DMS 273 treated with DMSO at 0.1 percent for 48 hours (cell line): ENCODE results near the gene BCAS3.
A peak's percentile ranks its signal among the peaks of the same experiment; 100 is the strongest.

Source experiments
- DNase-seq: peaks from one replicate; lab custom pipeline; 2025; lab: John Stamatoyannopoulos, UW

Gene BCAS3

DNA sequence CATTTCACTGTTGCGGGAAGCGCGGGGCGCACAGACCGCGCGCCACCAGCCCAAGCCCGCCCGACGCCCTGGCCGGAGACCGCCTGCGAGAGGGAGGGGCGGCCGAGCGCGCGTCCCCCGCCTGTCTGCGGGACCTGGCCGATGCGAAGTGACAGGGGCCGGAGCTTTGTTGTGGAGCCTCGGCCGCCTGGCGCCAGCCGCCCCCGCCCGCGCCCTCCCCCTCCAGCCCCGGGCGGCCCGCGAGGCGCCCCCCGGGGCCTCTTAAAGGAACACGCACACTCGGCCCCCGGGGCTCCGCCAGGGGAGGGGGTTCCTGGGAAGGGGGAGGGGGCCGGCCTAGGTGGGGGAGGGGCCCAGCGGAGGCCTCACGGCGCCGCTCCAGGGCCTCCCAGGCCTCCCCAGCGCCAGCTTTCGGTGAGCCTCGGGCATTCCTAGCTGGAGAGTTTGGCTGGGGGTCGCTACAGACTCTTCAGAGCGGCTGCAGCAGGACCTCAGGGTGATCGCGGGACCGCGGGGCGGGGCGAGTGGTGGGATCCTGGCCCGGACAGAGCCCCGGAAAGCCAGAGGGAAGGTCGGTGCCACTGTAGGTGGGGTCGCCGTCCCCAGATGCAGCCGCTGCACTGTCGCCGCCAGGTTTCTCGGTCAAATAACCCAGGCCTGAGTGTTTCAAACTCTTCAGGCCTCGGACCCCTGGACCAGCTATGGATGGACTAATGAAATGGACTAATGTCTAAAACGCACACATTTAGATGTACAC lies 719.6 kb downstream of the BCAS3 start:
- DNase-seq, result no peak

DNA sequence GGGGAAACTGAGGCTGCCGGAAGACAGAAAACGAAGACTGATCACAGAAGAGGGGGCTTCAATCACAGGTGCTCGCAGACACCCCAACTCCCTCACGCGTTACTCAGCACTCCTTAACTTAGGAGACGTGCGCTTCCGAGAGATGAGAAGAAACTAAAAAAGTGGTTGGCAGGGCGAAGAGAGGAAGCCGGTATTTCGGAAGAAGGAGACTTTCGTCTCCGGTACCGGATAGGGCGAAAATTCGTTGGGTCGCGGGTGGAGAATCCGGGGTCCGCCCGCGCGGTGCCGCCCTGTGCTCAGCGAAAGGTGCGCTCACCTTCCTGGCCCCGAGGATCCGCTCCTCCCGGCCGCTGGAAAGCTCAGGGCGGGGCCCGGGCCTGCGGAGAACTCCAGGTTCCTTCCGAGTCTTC lies 721.1 kb downstream of the BCAS3 start:
- no peak for DNase-seq

GRCh38 chr17:61399131-61400065 lies 721.7 kb downstream of the BCAS3 start, which contains the start of gene TBX2:
TSS of gene TBX2 (plus strand) at chr17:61399843. CDS start at chr17:61400177, 334 bp downstream.
- DNase-seq, result peak; percentile 82

DNA sequence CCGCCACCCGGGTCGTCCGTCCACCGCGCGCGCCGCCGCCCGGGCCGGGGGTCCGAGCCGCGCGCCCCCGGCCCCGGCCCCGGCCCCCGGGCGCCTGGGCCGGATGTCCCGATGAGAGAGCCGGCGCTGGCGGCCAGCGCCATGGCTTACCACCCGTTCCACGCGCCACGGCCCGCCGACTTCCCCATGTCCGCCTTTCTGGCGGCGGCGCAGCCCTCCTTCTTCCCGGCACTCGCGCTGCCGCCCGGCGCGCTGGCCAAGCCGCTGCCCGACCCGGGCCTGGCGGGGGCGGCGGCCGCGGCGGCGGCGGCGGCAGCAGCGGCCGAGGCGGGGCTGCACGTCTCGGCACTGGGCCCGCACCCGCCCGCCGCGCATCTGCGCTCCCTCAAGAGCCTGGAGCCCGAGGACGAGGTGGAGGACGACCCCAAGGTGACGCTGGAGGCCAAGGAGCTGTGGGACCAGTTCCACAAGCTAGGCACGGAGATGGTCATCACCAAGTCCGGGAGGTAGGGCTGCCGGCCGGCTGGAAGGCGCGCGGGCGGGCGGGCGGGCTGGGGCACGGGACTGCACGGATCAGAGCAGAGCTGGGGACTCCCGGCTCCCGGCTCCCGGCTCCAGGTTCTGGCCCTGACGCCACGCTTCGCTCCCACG lies 722.5 kb downstream of the BCAS3 start:
- no peak for DNase-seq

DNA sequence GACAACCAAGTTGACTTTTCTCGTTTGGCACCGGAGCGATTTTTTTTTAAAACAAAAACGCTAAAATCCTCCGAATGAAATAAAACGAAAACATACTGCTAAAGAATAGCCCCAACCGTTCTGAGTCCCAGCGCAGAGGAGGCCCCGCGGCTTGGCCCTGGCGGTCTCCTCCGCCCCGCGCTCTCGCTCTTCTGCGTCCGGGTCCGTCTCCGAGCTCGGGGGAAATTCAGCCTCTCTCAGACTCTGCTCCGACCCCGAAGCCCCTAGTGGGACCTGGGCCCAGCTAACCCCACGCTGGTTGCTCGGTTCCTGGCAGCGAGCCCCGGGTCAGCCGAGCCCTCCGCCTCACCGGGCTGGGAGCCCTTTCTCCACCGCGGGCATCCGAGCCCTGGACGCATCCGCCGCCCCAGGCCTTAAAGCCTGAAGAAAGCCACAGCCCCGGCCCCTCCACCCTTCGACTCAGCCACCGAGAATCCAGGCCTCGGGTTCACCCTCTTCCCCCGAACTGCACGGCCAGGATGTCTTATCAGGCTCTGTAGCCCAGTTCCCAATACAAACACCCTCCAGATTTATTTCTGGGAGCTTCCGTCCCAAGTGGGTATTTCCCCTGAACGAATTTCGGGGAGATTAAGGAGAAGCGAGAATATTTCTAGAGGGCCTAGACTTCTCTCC lies 723.2 kb downstream of the BCAS3 start:
- DNase-seq, result no peak

DNA sequence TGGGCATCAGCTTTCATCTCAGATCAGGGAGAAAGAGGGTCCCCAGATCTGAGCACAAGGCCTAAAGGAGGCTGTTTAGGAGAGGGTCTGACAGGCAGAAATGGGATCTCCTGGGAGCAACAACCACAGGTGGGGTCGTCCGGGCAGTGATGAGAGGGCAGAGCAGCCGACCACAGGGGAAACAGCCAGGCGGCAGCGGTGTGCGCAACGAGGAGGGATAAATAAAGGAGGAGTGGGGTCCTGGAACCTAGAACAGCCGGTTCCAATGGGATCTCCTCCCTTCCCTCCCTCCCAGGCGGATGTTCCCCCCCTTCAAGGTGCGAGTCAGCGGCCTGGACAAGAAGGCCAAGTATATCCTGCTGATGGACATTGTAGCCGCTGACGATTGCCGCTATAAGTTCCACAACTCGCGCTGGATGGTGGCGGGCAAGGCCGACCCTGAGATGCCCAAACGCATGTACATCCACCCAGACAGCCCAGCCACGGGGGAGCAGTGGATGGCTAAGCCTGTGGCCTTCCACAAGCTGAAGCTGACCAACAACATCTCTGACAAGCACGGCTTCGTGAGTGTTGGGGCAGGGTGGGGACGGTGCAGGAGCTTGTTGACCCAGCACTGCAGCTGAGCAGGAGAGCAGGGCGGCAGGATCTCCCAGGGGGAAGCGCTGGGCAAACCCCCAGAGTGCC lies 723.9 kb downstream of the BCAS3 start:
- DNase-seq, result no peak

GRCh38 chr17:61402073-61402541 lies 724.5 kb downstream of the BCAS3 start:
- no peak for DNase-seq

GRCh38 chr17:61402978-61403800 lies 725.5 kb downstream of the BCAS3 start:
- peak; percentile 49 for DNase-seq

DNA sequence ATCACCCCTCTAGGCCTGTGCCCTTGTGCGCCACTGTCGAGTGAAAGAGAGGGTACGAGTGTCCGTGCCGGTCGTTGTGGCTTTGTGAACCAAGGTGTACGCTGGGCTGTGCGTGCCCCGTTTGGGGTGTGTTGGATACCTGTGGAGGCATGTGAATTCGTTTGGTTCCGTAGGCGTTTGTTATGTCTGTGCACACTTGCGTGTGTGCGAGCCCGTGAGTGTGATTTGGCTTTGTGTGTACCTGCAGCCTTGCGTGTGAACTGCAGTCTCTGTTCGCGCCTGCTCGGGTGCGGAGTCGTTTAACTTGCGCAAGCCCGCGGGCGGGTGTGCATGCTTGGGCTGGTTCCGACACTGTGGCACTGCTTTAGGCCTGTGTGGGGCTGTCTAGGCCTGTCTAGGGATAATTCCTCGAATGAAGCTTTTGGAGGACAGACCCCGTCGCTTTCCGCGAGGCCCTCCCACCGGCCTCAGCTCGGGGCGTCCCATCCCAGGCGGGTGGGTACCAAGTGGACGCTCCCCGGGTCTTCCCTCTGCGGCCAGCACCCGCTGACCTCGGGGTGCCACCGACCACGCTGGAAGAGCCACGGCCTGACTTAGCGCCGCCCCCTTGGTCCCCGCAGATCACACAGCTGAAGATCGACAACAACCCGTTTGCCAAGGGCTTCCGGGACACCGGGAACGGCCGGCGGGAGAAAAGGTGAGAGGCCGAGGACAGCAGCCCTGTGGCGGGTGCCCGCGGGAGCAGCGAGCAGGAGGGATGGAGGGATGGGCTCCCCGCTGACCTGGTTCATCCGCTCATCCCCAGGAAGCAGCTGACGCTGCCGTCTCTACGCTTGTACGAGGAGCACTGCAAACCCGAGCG lies 726.4 kb downstream of the BCAS3 start:
- no peak for DNase-seq

DNA sequence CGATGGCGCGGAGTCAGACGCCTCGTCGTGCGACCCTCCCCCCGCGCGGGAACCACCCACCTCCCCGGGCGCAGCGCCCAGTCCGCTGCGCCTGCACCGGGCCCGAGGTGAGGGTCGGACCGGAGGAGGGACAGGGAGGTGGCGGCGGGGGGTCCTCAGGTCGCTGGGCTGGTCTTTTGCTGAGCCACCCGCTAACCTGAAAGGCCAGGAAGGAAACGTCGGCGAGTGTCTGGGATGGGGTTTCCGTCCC lies 726.9 kb downstream of the BCAS3 start:
- no peak for DNase-seq

- no peak for DNase-seq
These were observed 727.4 kb downstream of the BCAS3 start for GRCh38 chr17:61404913-61405685.

DNA sequence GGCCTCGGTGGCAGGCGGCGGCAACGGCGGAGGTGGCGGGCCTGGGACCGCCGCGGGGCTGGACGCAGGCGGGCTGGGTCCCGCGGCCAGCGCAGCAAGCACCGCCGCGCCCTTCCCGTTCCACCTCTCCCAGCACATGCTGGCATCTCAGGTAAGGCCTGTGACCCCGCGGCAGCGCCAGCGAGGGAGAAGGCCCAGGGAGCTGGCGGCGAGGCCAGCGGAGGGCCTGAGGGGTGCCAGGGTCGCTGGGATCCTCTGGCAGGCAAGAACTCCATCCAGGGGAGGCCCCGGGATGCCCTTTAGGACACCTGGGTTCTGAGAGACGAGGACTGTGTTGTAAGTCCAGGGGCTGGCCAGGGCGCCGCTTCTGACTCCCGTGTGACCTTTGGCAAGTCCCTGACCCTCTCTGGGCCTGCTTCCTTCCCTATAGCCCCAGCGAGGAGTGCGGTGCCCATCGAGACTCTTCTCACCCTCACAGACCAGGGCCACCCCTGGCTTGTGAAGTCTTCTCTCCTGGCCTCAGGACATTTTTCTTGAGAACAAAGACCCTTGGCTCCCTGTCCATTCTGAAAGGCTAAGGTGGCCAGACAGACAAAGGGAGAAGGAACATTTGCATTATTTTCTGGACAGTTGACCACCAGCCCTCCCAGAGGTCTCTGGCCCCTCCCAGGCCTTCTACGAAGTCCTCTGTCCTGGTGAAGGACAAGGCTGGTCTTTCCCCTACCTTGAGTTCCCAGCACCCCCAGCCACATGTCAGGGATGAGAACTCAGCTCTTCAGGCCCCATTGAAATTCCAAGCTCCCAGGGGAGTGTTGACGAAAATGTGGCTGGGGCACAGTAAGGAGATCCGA lies 728.3 kb downstream of the BCAS3 start:
- DNase-seq, result no peak

GRCh38 chr17:61406537-61406845 lies 728.8 kb downstream of the BCAS3 start:
- no peak for DNase-seq

DNA sequence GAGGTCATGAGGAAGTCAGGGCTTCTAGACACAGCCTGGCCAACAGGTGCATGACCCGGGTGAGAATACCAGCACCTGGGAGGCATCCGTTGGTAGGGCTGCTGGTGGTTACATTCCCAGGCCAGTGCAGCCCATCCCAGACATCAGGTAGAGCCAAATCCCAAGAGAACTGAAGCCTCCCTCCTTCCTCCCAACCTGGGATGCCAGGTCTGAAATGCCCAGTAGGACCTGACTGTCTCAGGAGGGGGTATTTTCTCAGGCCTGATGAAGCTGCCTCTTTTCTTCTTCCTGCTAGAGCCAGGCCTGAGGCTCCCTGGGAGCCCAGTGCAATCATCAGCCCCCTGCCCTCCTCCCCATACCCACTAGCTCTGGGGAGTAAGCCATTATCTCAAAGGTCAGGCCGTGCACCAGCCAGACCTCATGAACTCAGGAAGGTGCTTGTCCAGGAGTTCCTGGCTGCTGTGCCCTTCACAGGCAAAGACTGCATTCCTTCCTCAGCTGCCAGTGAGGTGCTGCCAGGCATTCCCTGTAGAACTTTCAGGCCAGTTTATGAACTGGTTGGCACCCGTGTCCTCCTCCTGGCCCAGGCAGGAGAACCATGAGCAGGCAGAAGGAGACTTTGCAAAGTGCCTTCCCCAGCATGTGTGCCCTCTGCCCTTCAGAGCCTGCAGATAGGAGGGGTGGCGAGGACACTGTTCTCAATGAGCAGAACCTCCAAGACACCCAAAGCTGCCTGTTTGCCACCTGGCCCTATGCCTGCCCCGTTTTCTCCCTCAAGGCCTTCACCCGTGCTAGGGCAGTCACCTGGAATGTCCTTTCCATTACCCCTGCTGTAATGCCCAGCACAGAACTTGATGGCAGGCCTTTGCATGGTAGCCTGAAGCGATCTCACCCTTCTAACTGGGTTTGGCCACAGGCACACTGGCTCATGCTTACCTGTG lies 729.6 kb downstream of the BCAS3 start:
- no peak for DNase-seq

DNA sequence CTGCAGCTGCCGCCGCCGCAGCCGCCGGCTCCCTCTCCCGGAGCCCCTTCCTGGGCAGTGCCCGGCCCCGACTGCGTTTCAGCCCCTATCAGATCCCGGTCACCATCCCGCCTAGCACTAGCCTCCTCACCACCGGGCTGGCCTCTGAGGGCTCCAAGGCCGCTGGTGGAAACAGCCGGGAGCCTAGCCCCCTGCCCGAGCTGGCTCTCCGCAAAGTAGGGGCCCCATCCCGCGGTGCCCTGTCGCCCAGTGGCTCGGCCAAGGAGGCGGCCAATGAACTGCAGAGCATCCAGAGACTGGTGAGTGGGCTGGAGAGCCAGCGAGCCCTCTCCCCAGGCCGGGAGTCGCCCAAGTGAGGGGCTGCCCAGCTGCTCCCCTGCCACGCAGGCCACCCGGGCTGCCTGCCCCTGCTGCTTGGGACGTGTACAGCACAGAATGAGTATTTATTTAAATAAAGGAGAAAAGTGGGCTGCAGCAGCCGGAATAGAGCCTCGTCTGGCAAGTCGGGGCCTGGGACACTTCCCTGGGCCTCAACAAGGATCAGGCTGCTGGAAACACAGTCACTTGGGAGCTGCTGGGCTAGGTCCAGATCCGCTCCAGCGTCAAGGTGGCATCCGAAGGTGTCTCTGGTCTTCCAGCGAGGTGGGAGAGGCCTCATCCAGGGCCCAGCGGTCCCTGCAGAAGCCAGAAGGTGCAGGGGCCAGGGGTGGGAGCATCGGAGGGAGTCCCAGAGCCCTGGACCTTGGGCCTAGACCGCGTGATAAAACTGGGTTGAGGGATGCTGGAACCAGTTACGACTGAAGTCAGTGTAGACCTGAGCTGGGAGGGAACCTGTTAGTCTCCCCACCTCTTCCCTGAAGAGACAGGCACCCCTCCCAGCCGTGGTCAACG lies 730.7 kb downstream of the BCAS3 start:
- no peak for DNase-seq
